A549 (cell line): ENCODE data around the gene PLEKHM2.

ENCODE experiments used
- CHD2 ChIP-seq: fragments of 150-350 bp; IDR thresholded peaks from 2 replicates; pipeline ENCODE4 v1.6.1; 2014; ENCODE audit warnings: low read length; ENCODE audit not compliant: partially characterized antibody
- CTCF ChIP-seq: fragments of >200 bp; sonication (Bioruptor Twin); formaldehyde crosslinking; IDR thresholded peaks from 3 replicates; pipeline ENCODE4 v1.5.1; 2016
- NFE2L2 ChIP-seq: fragments of 150-350 bp; conservative IDR thresholded peaks from 2 replicates; pipeline ENCODE4 v1.6.1; 2014; ENCODE audit warnings: low read length
- POLR2A ChIP-seq: IDR thresholded peaks from 2 replicates; pipeline ENCODE4 v1.6.1; 2012; ENCODE audit warnings: mild to moderate bottlenecking, low read length
- RAD21 ChIP-seq, 2 experiments: fragments of >200 bp in 1 of 2; sonication (Bioruptor Twin) in 1 of 2; formaldehyde crosslinking in 1 of 2; IDR thresholded peaks in 1 of 2; conservative IDR thresholded peaks in 1 of 2; 2 replicates in 1 of 2; 3 replicates in 1 of 2; pipeline ENCODE4 v1.6.1; 2012 to 2018; ENCODE audit warnings: inconsistent platforms in 1 of 2

GRCh38 chr1:15733218-15733725 lies 49.2 kb downstream of the PLEKHM2 start:
- no peak for TF ChIP-seq RAD21 (conservative IDR thresholded peaks at IDR 0.05 in 1 of 2, IDR thresholded peaks at IDR 0.05 in 1 of 2)
- TF ChIP-seq CTCF, result no peak
- TF ChIP-seq NFE2L2, result no peak
- no peak for TF ChIP-seq CHD2
- TF ChIP-seq POLR2A, result no peak
